GM23248 (cell line): ENCODE measurements around the gene TMEM63C. TPM values are rescaled to one million over a fixed set of nuclear protein-coding genes. Genes with fewer than 3 reads are reported as not detected.

Source experiments
- DNase-seq: peaks from one replicate; pipeline ENCODE4 v3.0.0-alpha.2; 2015
- H2AFZ ChIP-seq: fragments of 200-600 bp; sonication (generic); 2 replicates; pipeline ENCODE4 v1.6.1; 2016; ENCODE audit warnings: antibody characterized with exemption
- H3F3A ChIP-seq: fragments of 200-600 bp; sonication (generic); 2 replicates; pipeline ENCODE4 v1.6.1; 2016; ENCODE audit warnings: mild to moderate bottlenecking, antibody characterized with exemption, mixed run types; ENCODE audit not compliant: insufficient read depth
- H3K27ac ChIP-seq: fragments of 200-600 bp; sonication (generic); 2 replicates; pipeline ENCODE4 v1.5.1; 2016; ENCODE audit warnings: mild to moderate bottlenecking
- H3K27me3 ChIP-seq: fragments of 200-600 bp; sonication (generic); replicated peaks from 2 replicates; pipeline ENCODE4 v1.6.1; 2016; ENCODE audit warnings: mild to moderate bottlenecking; ENCODE audit not compliant: insufficient read depth
- H3K36me3 ChIP-seq: fragments of 200-600 bp; sonication (generic); 2 replicates; pipeline ENCODE4 v1.6.1; 2016; ENCODE audit warnings: low read depth, mild to moderate bottlenecking
- H3K4me1 ChIP-seq: fragments of 200-600 bp; sonication (generic); 2 replicates; pipeline ENCODE4 v1.6.1; 2016; ENCODE audit warnings: mild to moderate bottlenecking; ENCODE audit not compliant: insufficient read depth
- H3K4me2 ChIP-seq: fragments of 200-600 bp; sonication (generic); one replicate; pipeline ENCODE4 v1.6.1; 2016; ENCODE audit warnings: mild to moderate bottlenecking; ENCODE audit not compliant: unreplicated experiment
- H3K4me3 ChIP-seq: fragments of 200-600 bp; sonication (generic); 2 replicates; pipeline ENCODE4 v1.5.1; 2016; ENCODE audit warnings: mild to moderate bottlenecking
- H3K79me2 ChIP-seq: fragments of 200-600 bp; sonication (generic); 2 replicates; pipeline ENCODE4 v1.6.1; 2016; ENCODE audit warnings: mild to moderate bottlenecking; ENCODE audit not compliant: insufficient read depth
- H3K9ac ChIP-seq: fragments of 200-600 bp; sonication (generic); 2 replicates; pipeline ENCODE4 v1.6.1; 2016; ENCODE audit warnings: mild to moderate bottlenecking
- H3K9me2 ChIP-seq: fragments of 200-600 bp; sonication (generic); 2 replicates; pipeline ENCODE4 v1.6.1; 2016; ENCODE audit warnings: mixed run types, mild to moderate bottlenecking, moderate library complexity; ENCODE audit not compliant: insufficient read depth
- H3K9me3 ChIP-seq: fragments of 200-600 bp; sonication (generic); one replicate; pipeline ENCODE4 v1.6.1; 2017; ENCODE audit warnings: low read depth
- H4K20me1 ChIP-seq: fragments of 200-600 bp; sonication (generic); 2 replicates; pipeline ENCODE4 v1.6.0; 2016; ENCODE audit not compliant: insufficient read depth
- EZH2 ChIP-seq: fragments of 200-600 bp; sonication (generic); IDR thresholded peaks from 2 replicates; pipeline ENCODE4 v1.6.1; 2018; ENCODE audit warnings: antibody characterized with exemption, mild to moderate bottlenecking; ENCODE audit not compliant: insufficient read depth, poor library complexity, severe bottlenecking
- EZH2phosphoT487 ChIP-seq: fragments of 200-600 bp; sonication (generic); IDR thresholded peaks from 2 replicates; pipeline ENCODE4 v1.6.1; 2018; ENCODE audit warnings: antibody characterized with exemption, moderate library complexity, mild to moderate bottlenecking, low read depth; ENCODE audit not compliant: insufficient read depth
- WGBS, 2 experiments: methylation state at CpG; one replicate each; pipeline ENCODE4 v1.1.6; 2015 to 2017; ENCODE audit warnings: low lambda C conversion rate in 2 of 2, low coverage in 1 of 2; ENCODE audit errors: missing lambda C conversion rate in 2 of 2; 5-methylcytosine and 5-hydroxymethylcytosine counted together
- in situ Hi-C: fragments of 300-500 bp; cut with MboI; formaldehyde crosslinking; loops from 2 replicates; pipeline ENCODE4 v1.15.0; 2020
- polyA plus RNA-seq: library from polyadenylated mRNA; unstranded; fragments of >200 nt; fragmentation: Nextera tagmentation; extraction: Ambion mirVana; gene quantifications from 2 replicates; pipeline ENCODE4 v1.2.1, GENCODE V29; 2016
- total RNA-seq: library from RNA; depleted of rRNA; stranded (reverse); fragments of >200 nt; shearing (Covaris generic); gene quantifications from 2 replicates; pipeline ENCODE4 v1.2.3, GENCODE V29; 2014

TMEM63C gene
- total and polyA plus RNA-seq, 2 experiments from 2014 or later, result not detected

DNA sequence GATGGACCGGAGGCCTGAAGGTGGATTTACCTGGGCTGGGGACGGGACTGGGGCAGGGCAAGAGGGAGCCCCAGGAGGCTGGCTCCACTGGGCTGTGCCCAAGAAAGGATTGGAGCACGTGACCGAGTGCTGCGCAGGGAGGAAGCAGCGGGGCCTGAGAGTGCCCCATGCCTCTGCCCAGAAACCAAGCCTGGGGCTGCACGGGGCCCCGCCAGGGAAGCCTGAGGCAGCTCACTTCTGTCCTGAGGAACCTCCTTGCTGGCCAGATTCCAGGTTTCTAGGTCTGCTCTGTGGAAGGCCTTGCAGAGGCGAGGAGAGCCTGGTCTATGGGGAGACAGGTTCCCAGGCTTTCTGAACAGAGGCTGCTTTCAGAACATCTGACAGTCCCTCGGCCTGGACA is 79.0 kb downstream of the TMEM63C start:
- H3K27me3 ChIP-seq, result peaks cover 15% of the 10 kb centered on the region; the same call in 1 of the 2 replicates
- H4K20me1 ChIP-seq, result no peaks in the 10 kb centered on the region
- H3K9ac ChIP-seq, result no peak overlapping the region
- no peaks in the 10 kb centered on the region for H3F3A ChIP-seq
- no peak overlapping the region for H2AFZ ChIP-seq
- no peaks in the 10 kb centered on the region for H3K36me3 ChIP-seq
- WGBS, 2 experiments, result 46 to 49% methylated on average over 10 of the region's 10 CpGs
- H3K4me2 ChIP-seq, result no peak overlapping the region
- DNase-seq, result no peak
- no peaks in the 10 kb centered on the region for H3K79me2 ChIP-seq
- H3K9me3 ChIP-seq, result no peaks in the 10 kb centered on the region
- H3K4me3 ChIP-seq, result no peak overlapping the region
- no peaks in the 10 kb centered on the region for H3K9me2 ChIP-seq
- H3K4me1 ChIP-seq, result no peaks in the 10 kb centered on the region
- TF ChIP-seq EZH2 (no peak), EZH2phosphoT487 (no peak)
- in situ Hi-C loops, result no loop called here
- no peak overlapping the region for H3K27ac ChIP-seq

DNA sequence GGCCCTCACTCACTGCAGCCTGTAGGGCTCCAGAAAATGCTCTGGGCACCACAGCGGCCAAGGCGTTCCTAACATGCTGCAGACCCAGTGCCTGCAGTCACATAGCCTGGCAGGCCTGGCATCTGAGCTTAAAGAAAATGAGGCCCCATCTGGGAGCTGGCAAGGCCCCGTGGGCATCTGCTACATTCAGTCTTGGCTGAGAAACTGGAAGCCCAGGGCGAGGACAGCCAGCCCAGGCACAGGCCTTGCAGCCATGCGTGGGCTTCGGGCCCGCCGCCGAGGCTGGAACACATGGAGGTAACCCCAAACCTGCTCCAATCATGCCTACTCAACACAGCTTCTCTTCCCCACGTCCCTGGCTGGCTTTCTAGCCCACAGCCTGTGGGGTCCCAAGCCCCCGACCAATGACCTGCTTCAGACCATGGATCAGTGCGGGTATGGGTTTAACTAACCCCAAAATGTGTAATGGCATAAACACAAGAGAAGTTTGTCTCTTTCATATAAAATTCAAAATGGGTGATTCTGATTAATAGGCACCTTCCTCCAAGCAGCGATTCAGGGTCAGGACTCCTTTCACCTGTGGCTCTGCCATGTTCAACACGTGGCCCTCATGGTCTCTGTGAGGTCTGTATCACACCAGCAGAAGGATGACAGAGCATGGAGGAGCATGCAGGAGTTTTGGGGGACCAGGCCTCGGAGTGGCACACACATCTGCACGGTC is 83.0 kb downstream of the TMEM63C start:
- no peaks in the 10 kb centered on the region for H3F3A ChIP-seq
- TF ChIP-seq EZH2 (no peak), EZH2phosphoT487 (no peak)
- H2AFZ ChIP-seq, result no peak overlapping the region
- no peaks in the 10 kb centered on the region for H3K79me2 ChIP-seq
- no peak overlapping the region for H3K9ac ChIP-seq
- no peaks in the 10 kb centered on the region for H3K9me3 ChIP-seq
- no peak for DNase-seq
- no peak overlapping the region for H3K4me2 ChIP-seq
- H4K20me1 ChIP-seq, result no peaks in the 10 kb centered on the region
- no peaks in the 10 kb centered on the region for H3K36me3 ChIP-seq
- no peak overlapping the region for H3K27ac ChIP-seq
- 48 to 53% methylated on average over 16 of the region's 16 CpGs for WGBS, 2 experiments
- no peaks in the 10 kb centered on the region for H3K4me1 ChIP-seq
- peaks cover 34% of the 10 kb centered on the region for H3K27me3 ChIP-seq
- no peak overlapping the region for H3K4me3 ChIP-seq
- in situ Hi-C loops, result no loop called here
- no peaks in the 10 kb centered on the region for H3K9me2 ChIP-seq

GRCh38 chr14:77265187-77265515 is 83.6 kb downstream of the TMEM63C start:
- H3K79me2 ChIP-seq, result no peaks in the 10 kb centered on the region
- DNase-seq, result no peak
- TF ChIP-seq EZH2, result no peak
- TF ChIP-seq EZH2phosphoT487, result no peak
- H3K9me2 ChIP-seq, result no peaks in the 10 kb centered on the region
- H3K9me3 ChIP-seq, result no peaks in the 10 kb centered on the region
- no peak overlapping the region for H3K4me2 ChIP-seq
- no peaks in the 10 kb centered on the region for H3K36me3 ChIP-seq
- H3K27ac ChIP-seq, result no peak overlapping the region
- H3K4me3 ChIP-seq, result no peak overlapping the region
- no peak overlapping the region for H2AFZ ChIP-seq
- no peak overlapping the region for H3K9ac ChIP-seq
- H3F3A ChIP-seq, result no peaks in the 10 kb centered on the region
- H3K4me1 ChIP-seq, result no peaks in the 10 kb centered on the region
- in situ Hi-C loops, result no loop called here
- WGBS, 2 experiments, result 38 to 42% methylated on average over 2 of the region's 2 CpGs
- H4K20me1 ChIP-seq, result no peaks in the 10 kb centered on the region
- peaks cover 34% of the 10 kb centered on the region for H3K27me3 ChIP-seq

DNA sequence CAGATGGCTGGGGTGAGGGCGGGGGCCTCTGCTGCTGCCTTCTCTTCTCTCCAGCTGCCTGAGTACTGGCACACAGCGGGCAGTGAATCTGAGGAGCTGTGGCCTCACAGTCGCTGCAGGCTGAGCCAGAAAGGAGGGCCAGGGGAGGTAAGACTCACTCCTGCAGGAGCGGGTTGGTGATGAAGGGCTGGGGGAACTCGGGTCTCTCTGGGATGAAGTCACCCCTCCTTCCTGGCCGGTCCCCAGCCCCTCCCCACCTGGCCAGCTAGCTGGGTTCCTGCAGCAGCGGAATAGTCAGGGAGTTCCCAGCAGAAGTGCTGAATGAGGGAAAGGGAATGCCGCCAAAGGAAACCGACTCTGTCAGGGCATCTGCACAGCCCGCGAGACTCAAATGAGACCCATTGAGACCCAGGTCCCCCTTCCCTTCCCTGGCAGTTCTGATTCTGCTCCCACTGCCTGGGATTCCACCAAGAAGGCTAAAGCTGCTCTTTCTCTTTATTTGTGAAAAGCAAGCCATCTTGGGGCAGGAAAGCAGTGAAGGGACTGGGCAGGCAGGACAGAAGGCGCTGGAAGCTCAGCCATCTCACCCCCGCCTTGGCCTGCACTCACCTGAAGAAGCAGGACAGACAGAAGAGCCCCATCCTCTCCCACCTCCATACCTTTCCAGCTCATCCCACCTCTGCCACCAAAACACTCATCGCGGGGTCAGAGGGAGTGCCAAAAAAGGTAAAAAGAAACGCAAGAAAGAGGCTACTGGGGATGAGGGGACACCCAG is 84.2 kb downstream of the TMEM63C start:
- Histone ChIP-seq H3F3A (no peaks in the 10 kb centered on the region), H3K27ac (no peak overlapping the region), H3K4me1 (no peaks in the 10 kb centered on the region), H2AFZ (no peak overlapping the region), H4K20me1 (no peaks in the 10 kb centered on the region), H3K27me3 (peaks cover 34% of the 10 kb centered on the region), H3K36me3 (no peaks in the 10 kb centered on the region), H3K4me2 (no peak overlapping the region), H3K9me2 (no peaks in the 10 kb centered on the region), H3K4me3 (no peak overlapping the region), H3K79me2 (no peaks in the 10 kb centered on the region), H3K9ac (no peak overlapping the region), H3K9me3 (no peaks in the 10 kb centered on the region)
- in situ Hi-C loops, result no loop called here
- no peak for DNase-seq
- WGBS, 2 experiments, result 39 to 48% methylated on average over 12 to 16 of the region's 16 CpGs
- no peak for TF ChIP-seq EZH2phosphoT487
- TF ChIP-seq EZH2, result no peak
